ENCODE measurements around the gene DDA1.

DDA1 gene

GRCh38 chr19:17312189-17313113, 3.1 kb downstream of the DDA1 start:
- DNase-seq, result no peak

GRCh38 chr19:17314007-17314593, 4.7 kb downstream of the DDA1 start:
- DNase-seq, result no peak

- DNase-seq, result no peak
These were observed 9.6 kb downstream of the DDA1 start for GRCh38 chr19:17318966-17319365.

DNA sequence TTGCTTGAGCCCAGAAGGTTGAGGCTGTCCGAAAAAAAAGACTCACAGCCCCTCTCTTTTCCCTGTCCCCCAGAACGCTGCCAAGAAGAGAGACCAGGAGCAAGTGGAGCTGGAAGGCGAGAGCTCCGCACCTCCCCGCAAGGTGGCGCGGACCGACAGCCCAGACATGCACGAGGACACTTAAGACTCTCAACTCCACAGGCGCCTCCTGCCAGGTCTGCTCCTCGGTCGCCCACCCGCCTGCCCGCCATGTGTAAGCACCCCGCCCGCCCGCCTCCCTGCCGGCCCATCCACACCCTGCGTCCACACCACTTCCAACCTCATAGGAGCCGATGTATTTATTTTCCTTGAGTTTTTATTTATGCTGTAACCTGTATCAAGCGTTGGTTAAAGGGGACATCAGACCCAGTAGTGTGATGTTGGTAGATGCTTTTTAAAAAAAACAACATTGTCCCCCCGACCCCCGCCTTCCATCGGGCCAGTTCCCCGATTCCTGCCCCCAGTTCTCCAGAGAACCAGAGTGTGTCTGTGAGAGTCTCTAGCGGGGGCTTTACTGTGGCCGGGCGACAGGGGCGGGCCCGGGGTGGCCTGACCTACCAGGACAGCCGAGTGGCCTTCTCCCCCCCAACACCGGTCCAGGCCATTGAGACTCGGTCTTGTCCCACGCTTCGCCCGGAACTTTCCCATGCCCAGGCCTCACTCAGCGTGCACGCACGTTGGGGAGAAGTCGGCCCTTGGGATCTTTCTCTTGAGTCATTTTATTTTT, 10.3 kb downstream of the DDA1 start:
- no peak for DNase-seq

DNA sequence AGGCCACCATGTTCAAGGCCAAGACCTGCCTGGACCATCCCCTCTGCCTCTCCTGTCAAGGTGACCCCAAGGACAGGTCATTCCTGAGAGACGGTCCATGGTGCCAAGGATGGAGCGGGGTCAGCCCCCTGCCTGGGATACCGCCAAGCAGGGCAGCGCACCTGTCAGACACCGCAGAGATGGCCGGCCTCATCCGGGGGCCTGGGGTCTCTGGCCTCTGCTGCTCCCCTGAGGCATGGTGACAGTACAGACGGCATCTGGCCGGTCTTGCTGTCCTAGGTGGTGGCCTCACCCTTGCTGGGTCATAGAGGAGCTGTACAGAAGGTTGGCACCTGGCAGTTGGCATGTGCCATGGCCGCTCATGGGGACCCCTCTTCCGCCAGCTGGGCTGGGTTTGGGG, 11.1 kb downstream of the DDA1 start:
- DNase-seq, result no peak

GRCh38 chr19:17321655-17322489, 12.5 kb downstream of the DDA1 start:
- DNase-seq, result no peak

- no peak for DNase-seq
These were observed 13.5 kb downstream of the DDA1 start for GRCh38 chr19:17322854-17323253.

GRCh38 chr19:17323300-17323963, 14.1 kb downstream of the DDA1 start:
- no peak for DNase-seq

GRCh38 chr19:17323964-17324332, 14.6 kb downstream of the DDA1 start:
- DNase-seq, result no peak

GRCh38 chr19:17324357-17325114, 15.2 kb downstream of the DDA1 start:
- no peak for DNase-seq

DNA sequence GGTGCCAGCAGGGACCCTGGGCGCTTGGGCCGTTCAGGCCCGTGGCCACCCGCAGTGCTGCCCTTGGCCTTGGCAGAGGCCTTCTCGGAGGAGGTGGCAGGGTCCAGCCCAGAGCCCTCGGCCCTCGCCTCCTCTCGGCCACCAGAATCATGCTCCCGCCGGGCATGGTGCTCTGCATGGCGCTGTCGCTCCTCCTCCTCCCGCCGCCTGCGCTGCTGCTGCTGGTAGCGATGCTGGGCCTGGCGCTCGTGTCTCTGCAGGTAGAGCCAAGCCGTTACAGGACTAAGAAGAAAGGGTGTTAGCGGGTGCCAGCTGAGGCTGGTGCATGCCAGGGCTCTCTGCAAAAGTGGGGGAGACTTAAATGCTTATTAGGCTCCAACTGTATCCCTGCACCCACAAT, 15.8 kb downstream of the DDA1 start:
- DNase-seq, result no peak

DNA sequence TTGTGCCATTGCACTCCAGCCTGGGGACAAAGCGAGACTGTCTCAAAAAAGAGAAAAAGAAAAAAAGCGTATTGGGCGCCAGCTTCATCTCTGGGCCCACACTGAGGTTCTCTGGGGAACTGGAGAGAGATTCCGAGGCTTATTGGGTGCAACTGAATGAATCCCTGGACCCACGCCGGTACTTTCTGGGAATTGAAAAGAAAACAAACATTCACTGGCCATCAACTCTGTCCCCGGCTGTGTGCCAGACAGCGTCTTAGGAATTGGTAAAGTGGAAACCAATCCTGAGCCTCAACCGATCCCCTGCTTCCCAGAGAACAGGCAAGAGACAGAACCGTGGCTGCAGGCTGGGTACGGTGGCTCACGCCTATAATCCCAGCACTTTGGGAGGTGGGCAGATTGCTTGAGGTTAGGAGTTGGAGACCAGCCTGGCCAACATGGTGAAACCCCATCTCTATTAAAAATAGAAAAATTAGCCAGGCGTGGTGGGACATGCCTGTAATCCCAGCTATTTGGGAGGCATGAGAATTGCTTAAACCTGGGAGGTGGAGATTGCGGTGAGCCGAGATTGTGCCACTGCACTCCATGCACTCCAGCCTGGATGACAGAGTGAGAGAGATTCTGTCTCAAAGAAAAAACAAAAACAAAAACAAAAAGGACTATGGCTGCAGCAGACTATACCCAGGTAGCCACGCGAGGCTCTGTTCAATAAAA, 16.7 kb downstream of the DDA1 start:
- peak; percentile 43 to 53 for DNase-seq

DNA sequence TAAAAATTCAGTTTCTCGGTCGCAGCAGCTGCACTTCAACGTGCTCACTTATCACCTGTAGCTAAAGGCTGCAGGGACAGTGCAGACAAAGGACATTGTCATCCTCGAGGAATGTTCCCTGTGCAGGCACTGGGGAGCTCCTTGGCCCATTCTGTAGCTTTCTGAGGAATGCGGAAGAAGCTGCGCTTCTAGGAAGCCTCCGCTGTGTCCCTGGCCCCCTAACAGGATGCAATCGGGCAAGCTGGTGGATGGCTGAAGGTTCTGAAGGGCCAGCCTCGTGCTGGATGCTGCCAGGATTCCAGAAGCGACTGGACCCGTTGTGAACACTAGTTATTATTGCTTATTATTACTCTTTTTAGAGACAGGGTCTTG, 17.2 kb downstream of the DDA1 start:
- no peak for DNase-seq

- no peak for DNase-seq
These were observed 17.8 kb downstream of the DDA1 start for GRCh38 chr19:17327068-17327653.

DNA sequence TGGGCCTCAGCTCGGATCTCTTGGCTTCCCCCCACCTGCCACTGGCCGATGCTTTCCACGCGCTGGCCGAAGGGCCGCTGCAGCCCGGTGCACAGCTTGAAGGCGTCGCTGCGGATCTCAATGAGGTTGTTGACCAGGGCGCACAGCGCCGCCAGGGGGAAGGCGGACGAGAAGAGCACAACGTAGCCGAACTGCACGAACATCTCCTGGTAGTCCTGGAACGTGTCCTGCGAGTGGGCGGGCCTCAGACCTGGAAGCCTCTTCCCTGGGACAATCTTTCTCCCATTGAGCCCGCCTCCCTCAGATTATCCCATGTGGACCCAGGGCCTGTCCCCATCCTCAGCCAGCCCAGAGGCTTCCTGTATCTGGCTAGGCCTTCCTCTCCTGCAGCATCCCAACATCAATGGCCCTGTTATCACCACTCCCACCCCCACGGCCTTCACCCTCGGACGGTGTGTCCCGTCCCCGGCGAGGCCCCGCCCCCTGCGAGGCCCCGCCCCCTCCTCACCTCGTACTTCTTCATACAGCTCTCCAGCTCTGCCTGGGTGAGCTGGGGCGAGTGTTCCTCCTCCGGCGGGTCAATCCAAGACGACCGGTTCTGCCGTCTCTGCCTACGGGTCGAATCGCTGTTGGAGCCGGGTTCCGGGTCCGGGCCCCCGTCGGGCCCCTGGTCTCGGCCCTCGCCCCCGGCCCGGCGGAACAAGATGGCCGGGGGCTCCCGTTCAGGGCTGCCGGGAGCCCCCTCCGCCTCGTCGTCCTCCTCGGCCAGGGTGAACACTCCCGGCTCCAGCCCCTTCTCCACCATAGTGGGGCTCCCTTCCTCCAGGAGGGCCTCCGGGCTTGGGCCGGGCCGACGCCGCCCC, 18.5 kb downstream of the DDA1 start:
- DNase-seq, result no peak

GRCh38 chr19:17328517-17329365, 19.4 kb downstream of the DDA1 start:
- no peak for DNase-seq

DNA sequence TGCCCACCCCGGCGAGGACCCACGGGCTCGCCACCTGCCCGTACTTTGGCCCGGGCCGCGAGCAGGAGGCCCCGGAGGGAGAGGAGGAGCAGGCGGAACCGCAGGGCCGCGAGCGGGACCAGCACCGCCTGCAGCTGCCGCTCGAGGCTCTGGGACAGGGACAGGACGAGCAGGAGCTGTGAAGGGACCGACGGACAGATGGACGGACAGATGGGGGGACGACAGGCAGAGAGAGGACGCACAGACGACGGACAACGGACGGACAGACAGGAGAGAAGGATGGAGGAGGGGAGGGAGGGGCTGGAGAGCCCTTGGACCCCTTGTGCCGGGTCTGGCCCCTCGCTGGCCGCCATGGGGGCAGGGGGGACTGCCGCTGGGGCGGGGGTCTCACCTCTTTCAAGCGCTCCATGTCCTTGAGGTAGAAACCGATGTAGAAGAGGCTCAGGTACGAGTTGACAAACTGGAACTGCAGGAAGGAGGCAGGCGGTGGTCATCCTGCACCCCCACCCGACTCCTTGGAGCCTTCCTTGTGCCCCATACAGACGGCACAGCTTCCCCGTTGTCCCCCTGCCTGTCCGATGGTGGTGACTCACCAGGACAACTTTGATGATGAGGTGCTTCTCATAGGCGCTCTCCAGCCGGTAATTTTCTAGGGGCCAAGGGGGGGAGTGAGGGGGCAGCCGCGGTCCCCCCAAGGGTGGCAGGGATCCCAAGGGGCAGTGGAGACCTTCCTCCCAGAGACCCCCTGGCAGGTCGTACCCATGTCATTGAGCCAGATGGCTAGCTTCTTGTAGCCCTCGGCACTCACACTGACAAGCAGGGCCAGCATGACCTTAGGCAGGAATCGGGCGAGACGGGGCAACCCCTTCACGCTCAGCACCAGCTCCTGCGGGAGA, 20.3 kb downstream of the DDA1 start:
- no peak for DNase-seq

Measured in hippocampal formation (tissue), 2 donors.